HL-60 (cell line): Measurements from ENCODE around the gene SMAD2.

Source experiments
- DNase-seq, 2 experiments: peaks; one replicate each; pipeline ENCODE4 v3.0.0-alpha.2; 2010 to 2020; ENCODE audit warnings: low read depth in 1 of 2, low spot score in 1 of 2
- H3K27ac ChIP-seq: fragments of 250-450 bp; sonication (Bioruptor Pico); replicated peaks from 2 replicates; pipeline ENCODE4 v1.5.1; 2020; ENCODE audit warnings: mild to moderate bottlenecking, moderate library complexity
- H3K27me3 ChIP-seq: fragments of 250-450 bp; sonication (Bioruptor Pico); 2 replicates; pipeline ENCODE4 v1.5.1; 2021; ENCODE audit warnings: mild to moderate bottlenecking, moderate library complexity; ENCODE audit not compliant: insufficient read depth, poor library complexity, severe bottlenecking
- H3K4me3 ChIP-seq: replicated peaks from 2 replicates; pipeline ENCODE4 v1.5.1; 2011; ENCODE audit warnings: mild to moderate bottlenecking, control low read depth, low read length; ENCODE audit not compliant: insufficient read depth
- CTCF ChIP-seq: IDR thresholded peaks from one replicate; pipeline ENCODE4 v1.5.1; 2011; ENCODE audit warnings: low read length, control low read depth, inconsistent platforms; ENCODE audit not compliant: insufficient read depth
- GABPA ChIP-seq: IDR thresholded peaks from 2 replicates; pipeline ENCODE4 v1.6.1; 2012; ENCODE audit warnings: low read depth
- POLR2AphosphoS5 ChIP-seq: IDR thresholded peaks from 2 replicates; pipeline ENCODE4 v1.6.1; 2012; ENCODE audit warnings: low read depth
- REST ChIP-seq: IDR thresholded peaks from 2 replicates; pipeline ENCODE4 v1.6.1; 2012; ENCODE audit warnings: low read depth; ENCODE audit not compliant: insufficient replicate concordance
- SPI1 ChIP-seq: IDR thresholded peaks from 2 replicates; pipeline ENCODE4 v1.6.1; 2012; ENCODE audit warnings: low read depth, mild to moderate bottlenecking, borderline replicate concordance

SMAD2 gene

GRCh38 chr18:47798366-47798765 lies 132.1 kb downstream of the SMAD2 start:
- TF ChIP-seq CTCF = no peak
- TF ChIP-seq GABPA = no peak
- no peak for TF ChIP-seq REST
- no peak for TF ChIP-seq POLR2AphosphoS5
- no peak overlapping the region for H3K4me3 ChIP-seq
- DNase-seq = no peak
- H3K27me3 ChIP-seq = no peaks in the 10 kb centered on the region
- H3K27ac ChIP-seq = no peak overlapping the region

GRCh38 chr18:47797126-47797525 lies 133.3 kb downstream of the SMAD2 start:
- DNase-seq = no peak
- TF ChIP-seq REST (no peak), CTCF (no peak), POLR2AphosphoS5 (no peak), GABPA (no peak), SPI1 (no peak)
- Histone ChIP-seq H3K27ac (no peak overlapping the region), H3K27me3 (peaks cover 3% of the 10 kb centered on the region), H3K4me3 (no peak overlapping the region)

- TF ChIP-seq REST (no peak), SPI1 (no peak), GABPA (no peak)
- Histone ChIP-seq H3K27ac (no peak overlapping the region), H3K4me3 (no peak overlapping the region), H3K27me3 (peaks cover 3% of the 10 kb centered on the region)
- DNase-seq = no peak
Measured at GRCh38 chr18:47795434-47795814, 135.0 kb downstream of the SMAD2 start.
